Peyer's patch (tissue), 4 donors: ENCODE data around the gene ACADVL.

Experiments used
- POLR2A ChIP-seq, 2 donors: fragments of 450-650 bp; IDR thresholded peaks; one replicate each; pipeline ENCODE4 v1.5.1; 2017; ENCODE audit warnings: antibody characterized with exemption in 2 of 2, mild to moderate bottlenecking in 2 of 2, moderate library complexity in 2 of 2
- TF ChIP-seq, protein P1 (sequence below), 6 experiments: fragments of 450-650 bp in 4 of 6; fragments of 200-600 bp in 2 of 6; sonication (generic) in 1 of 6; IDR thresholded peaks; one replicate each; pipeline ENCODE4 v1.5.1; 2017 to 2019; ENCODE audit warnings: antibody characterized with exemption in 6 of 6, mild to moderate bottlenecking in 3 of 6, moderate library complexity in 1 of 6

GRCh38 chr17:7191069-7191468, 28.7 kb upstream of the ACADVL start:
- TF ChIP-seq, protein P1, sequence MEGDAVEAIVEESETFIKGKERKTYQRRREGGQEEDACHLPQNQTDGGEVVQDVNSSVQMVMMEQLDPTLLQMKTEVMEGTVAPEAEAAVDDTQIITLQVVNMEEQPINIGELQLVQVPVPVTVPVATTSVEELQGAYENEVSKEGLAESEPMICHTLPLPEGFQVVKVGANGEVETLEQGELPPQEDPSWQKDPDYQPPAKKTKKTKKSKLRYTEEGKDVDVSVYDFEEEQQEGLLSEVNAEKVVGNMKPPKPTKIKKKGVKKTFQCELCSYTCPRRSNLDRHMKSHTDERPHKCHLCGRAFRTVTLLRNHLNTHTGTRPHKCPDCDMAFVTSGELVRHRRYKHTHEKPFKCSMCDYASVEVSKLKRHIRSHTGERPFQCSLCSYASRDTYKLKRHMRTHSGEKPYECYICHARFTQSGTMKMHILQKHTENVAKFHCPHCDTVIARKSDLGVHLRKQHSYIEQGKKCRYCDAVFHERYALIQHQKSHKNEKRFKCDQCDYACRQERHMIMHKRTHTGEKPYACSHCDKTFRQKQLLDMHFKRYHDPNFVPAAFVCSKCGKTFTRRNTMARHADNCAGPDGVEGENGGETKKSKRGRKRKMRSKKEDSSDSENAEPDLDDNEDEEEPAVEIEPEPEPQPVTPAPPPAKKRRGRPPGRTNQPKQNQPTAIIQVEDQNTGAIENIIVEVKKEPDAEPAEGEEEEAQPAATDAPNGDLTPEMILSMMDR (IDR thresholded peaks at IDR 0.05): no peak
- no peak for TF ChIP-seq POLR2A (IDR thresholded peaks at IDR 0.05)
